HepG2 (cell line): ENCODE measurements around the gene MRPL14. TPM values are rescaled to one million over a fixed set of nuclear protein-coding genes. Genes with fewer than 3 reads are reported as not detected.

Experiments used
- ATF7-NPFF ChIP-seq: sonication (generic); formaldehyde crosslinking; IDR thresholded peaks from 2 replicates; pipeline ENCODE4 v1.8.1; 2023; ENCODE audit warnings: mild to moderate bottlenecking, low read depth, missing genetic modification reagents, moderate library complexity
- FOXO1 ChIP-seq: sonication (generic); formaldehyde crosslinking; IDR thresholded peaks from 2 replicates; pipeline ENCODE4 v1.4.0; 2020; ENCODE audit warnings: missing genetic modification reagents
- GABPA ChIP-seq, 2 experiments: IDR thresholded peaks; 2 replicates each; pipeline ENCODE4 v1.6.1; 2011 to 2016; ENCODE audit warnings: low read depth in 2 of 2, low read length in 1 of 2, missing biosample characterization in 1 of 2, missing genetic modification characterization in 1 of 2
- GABPB1 ChIP-seq: IDR thresholded peaks from 2 replicates; pipeline ENCODE4 v1.6.1; 2016; ENCODE audit warnings: mild to moderate bottlenecking, missing genetic modification reagents, moderate library complexity, missing compliant biosample characterization
- GATAD2A ChIP-seq: IDR thresholded peaks from 2 replicates; pipeline ENCODE4 v1.6.1; 2016
- HIC2 ChIP-seq: sonication (generic); formaldehyde crosslinking; IDR thresholded peaks from 2 replicates; pipeline ENCODE4 v1.9.0; 2022; ENCODE audit warnings: low read depth, missing genetic modification reagents
- KMT2B ChIP-seq: IDR thresholded peaks from 2 replicates; pipeline ENCODE4 v1.6.1; 2016; ENCODE audit warnings: missing genetic modification reagents, missing compliant biosample characterization
- ONECUT2 ChIP-seq: sonication (generic); formaldehyde crosslinking; IDR thresholded peaks from 2 replicates; pipeline ENCODE4 v1.4.0; 2020; ENCODE audit warnings: missing genetic modification reagents
- PAX8 ChIP-seq: sonication (generic); formaldehyde crosslinking; IDR thresholded peaks from 2 replicates; pipeline ENCODE4 v1.8.0; 2022; ENCODE audit warnings: mild to moderate bottlenecking, missing genetic modification reagents, borderline replicate concordance
- SAFB2 ChIP-seq: sonication (generic); formaldehyde crosslinking; IDR thresholded peaks from 2 replicates; pipeline ENCODE4 v1.5.1; 2020; ENCODE audit warnings: missing genetic modification reagents, low read depth, mild to moderate bottlenecking, borderline replicate concordance
- XBP1 ChIP-seq: sonication (generic); formaldehyde crosslinking; IDR thresholded peaks from 2 replicates; pipeline ENCODE4 v1.5.0; 2020; ENCODE audit warnings: missing genetic modification reagents
- ZKSCAN1 ChIP-seq: fragments of 150-350 bp; IDR thresholded peaks from 2 replicates; pipeline ENCODE4 v1.6.1; 2014; ENCODE audit warnings: low read length
- ZNF572 ChIP-seq: sonication (generic); formaldehyde crosslinking; IDR thresholded peaks from 2 replicates; pipeline ENCODE4 v1.5.1; 2020; ENCODE audit warnings: mild to moderate bottlenecking, missing genetic modification reagents
- ZNF772 ChIP-seq: sonication (generic); formaldehyde crosslinking; IDR thresholded peaks from 2 replicates; pipeline ENCODE4 v1.5.0; 2020; ENCODE audit warnings: mild to moderate bottlenecking, missing genetic modification reagents
- ZXDC ChIP-seq: sonication (generic); formaldehyde crosslinking; IDR thresholded peaks from 2 replicates; pipeline ENCODE4 v1.5.0; 2020; ENCODE audit warnings: mild to moderate bottlenecking, missing genetic modification reagents
- polyA plus RNA-seq, 8 experiments: library from polyadenylated mRNA; depleted of rRNA in 3 of 8; stranded (reverse) in 7 of 8; unstranded in 1 of 8; fragments of >200 nt; fragmentation: Illumina TruSeq in 4 of 8; extraction: Trizol in 4 of 8; gene quantifications; 2 replicates each; pipeline versions ENCODE4 v1.2.1 to v1.2.3, GENCODE V29; 2011 to 2016; ENCODE audit warnings: low read depth in 4 of 8, missing spikeins in 1 of 8, mixed read lengths in 1 of 8; ENCODE audit not compliant: insufficient read depth in 1 of 8
- total RNA-seq, 5 experiments: library from RNA; depleted of rRNA; stranded (reverse); fragments of >200 nt; fragmentation: Illumina TruSeq; extraction: Trizol; gene quantifications; 2 replicates each; pipeline ENCODE4 v1.2.3, GENCODE V29; 2016; ENCODE audit warnings: low read depth in 1 of 5
- TF ChIP-seq, protein P1 (sequence below): sonication (generic); formaldehyde crosslinking; IDR thresholded peaks from 2 replicates; pipeline ENCODE4 v1.4.0; 2020; ENCODE audit warnings: missing genetic modification reagents
- TF ChIP-seq, protein P2 (sequence below), 2 experiments: sonication (generic) in 1 of 2; formaldehyde crosslinking in 1 of 2; IDR thresholded peaks; 2 replicates each; pipeline versions ENCODE4 v1.5.1 to v1.6.1; 2011 to 2020; ENCODE audit warnings: borderline replicate concordance in 1 of 2, low read depth in 1 of 2, low read length in 1 of 2, mild to moderate bottlenecking in 1 of 2, missing genetic modification reagents in 1 of 2, moderate library complexity in 1 of 2

MRPL14 gene
- total and polyA plus RNA-seq, 2 of the 13 experiments (the other 11 are each of a cell fraction or from before 2014, with no cell fraction given), result 157 to 178 TPM

DNA sequence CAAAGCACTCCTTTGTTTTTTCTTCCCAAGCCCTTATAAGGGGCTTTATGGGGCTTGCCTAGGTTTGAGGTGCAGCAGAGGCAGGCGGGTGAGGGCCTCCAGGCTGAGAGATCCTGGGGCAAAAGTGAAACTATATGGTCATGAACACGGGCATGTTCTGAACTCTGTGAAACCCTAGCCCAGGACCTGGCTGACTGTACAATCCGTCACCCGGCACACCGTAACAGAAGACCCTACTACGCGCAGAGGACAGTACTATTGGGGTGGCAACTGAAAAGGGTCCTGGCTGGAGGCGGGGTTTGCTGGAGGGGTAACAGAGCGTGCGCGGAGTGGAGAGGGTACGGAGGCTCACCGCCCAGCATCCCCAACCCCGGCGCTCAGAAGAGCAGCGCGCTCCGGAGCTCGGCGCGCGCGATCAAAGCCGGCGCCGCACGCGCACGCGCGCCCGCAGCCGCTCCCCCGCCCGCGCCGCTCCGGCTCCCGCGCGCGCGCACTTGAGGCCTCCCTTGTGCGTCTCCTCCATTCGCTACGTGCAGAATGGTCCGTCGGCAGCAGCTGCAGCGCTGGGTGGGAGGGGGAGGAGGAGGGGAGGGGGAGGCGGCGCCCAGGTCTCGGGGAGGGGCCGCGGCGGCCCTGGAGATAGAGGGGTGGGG lies 54.2 kb downstream of the MRPL14 start (continued):
- TF ChIP-seq, protein P1, sequence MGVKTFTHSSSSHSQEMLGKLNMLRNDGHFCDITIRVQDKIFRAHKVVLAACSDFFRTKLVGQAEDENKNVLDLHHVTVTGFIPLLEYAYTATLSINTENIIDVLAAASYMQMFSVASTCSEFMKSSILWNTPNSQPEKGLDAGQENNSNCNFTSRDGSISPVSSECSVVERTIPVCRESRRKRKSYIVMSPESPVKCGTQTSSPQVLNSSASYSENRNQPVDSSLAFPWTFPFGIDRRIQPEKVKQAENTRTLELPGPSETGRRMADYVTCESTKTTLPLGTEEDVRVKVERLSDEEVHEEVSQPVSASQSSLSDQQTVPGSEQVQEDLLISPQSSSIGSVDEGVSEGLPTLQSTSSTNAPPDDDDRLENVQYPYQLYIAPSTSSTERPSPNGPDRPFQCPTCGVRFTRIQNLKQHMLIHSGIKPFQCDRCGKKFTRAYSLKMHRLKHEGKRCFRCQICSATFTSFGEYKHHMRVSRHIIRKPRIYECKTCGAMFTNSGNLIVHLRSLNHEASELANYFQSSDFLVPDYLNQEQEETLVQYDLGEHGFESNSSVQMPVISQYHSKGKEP (CRISPR knock-in tag), result no peak
- TF ChIP-seq KMT2B (no peak), SAFB2 (CRISPR knock-in tag) (no peak), PAX8 (CRISPR knock-in tag) (no peak), GABPA (IDR thresholded peaks at IDR 0.05; ENCODE audit: low read depth, low read length) (no peak), GABPA (CRISPR knock-in tag; IDR thresholded peaks at IDR 0.05; ENCODE audit: low read depth) (no peak), FOXO1 (CRISPR knock-in tag) (peak; percentile 58), ZXDC (CRISPR knock-in tag) (no peak), ZNF572 (CRISPR knock-in tag) (0 out of 2 replicates have a peak, but pooled peaks have one; percentile 16), XBP1 (CRISPR knock-in tag) (no peak; the same call in 1 of the 2 replicates), ATF7-NPFF (CRISPR knock-in tag) (no peak), GABPB1 (CRISPR knock-in tag) (peak; percentile 3; the same call in 1 of the 2 replicates), ONECUT2 (CRISPR knock-in tag) (no peak), HIC2 (CRISPR knock-in tag) (no peak; the same call in 1 of the 2 replicates), ZNF772 (CRISPR knock-in tag) (0 out of 2 replicates have a peak, but pooled peaks have one; percentile 29), ZKSCAN1 (peak; percentile 97), GATAD2A (no peak)
- TF ChIP-seq, protein P2, sequence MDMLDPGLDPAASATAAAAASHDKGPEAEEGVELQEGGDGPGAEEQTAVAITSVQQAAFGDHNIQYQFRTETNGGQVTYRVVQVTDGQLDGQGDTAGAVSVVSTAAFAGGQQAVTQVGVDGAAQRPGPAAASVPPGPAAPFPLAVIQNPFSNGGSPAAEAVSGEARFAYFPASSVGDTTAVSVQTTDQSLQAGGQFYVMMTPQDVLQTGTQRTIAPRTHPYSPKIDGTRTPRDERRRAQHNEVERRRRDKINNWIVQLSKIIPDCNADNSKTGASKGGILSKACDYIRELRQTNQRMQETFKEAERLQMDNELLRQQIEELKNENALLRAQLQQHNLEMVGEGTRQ (IDR thresholded peaks at IDR 0.05; ENCODE audit: low read depth, low read length), result no peak
- TF ChIP-seq, protein P2 (CRISPR knock-in tag; IDR thresholded peaks at IDR 0.05; ENCODE audit: borderline replicate concordance), result no peak
